Keratinocyte (primary cell): ENCODE measurements around the gene HOXD10.

Source experiments
- CTCF ChIP-seq, 3 experiments: IDR thresholded peaks in 1 of 3; conservative IDR thresholded peaks in 1 of 3; optimal IDR thresholded peaks in 1 of 3; 2 replicates in 2 of 3; 3 replicates in 1 of 3; pipeline versions ENCODE3 to v1.5.1; 2011; ENCODE audit warnings: low read length in 3 of 3, mild to moderate bottlenecking in 3 of 3, moderate library complexity in 2 of 3, control low read depth in 1 of 3, inconsistent platforms in 1 of 3; ENCODE audit not compliant: insufficient read depth in 2 of 3; ENCODE audit errors: extremely low read depth in 1 of 3
- EZH2 ChIP-seq: IDR thresholded peaks from one replicate; pipeline ENCODE4 v1.6.1; 2012; ENCODE audit warnings: inconsistent platforms, mild to moderate bottlenecking, low read length, moderate library complexity

GRCh38 chr2:176082824-176083751 is 33.5 kb upstream of the HOXD10 start:
- TF ChIP-seq CTCF (optimal IDR thresholded peaks at IDR 0.05 in 1 of 3, IDR thresholded peaks at IDR 0.05 in 1 of 3, conservative IDR thresholded peaks at IDR 0.05 in 1 of 3; ENCODE audit: extremely low read depth in 1 of 3, insufficient read depth in 2 of 3, low read length in 3 of 3) (no peak), EZH2 (peak; percentile 29)
